GM18870 (cell line): ENCODE data around the gene RPL15.

Experiments used
- ATAC-seq: cut with Tn5 transposase; IDR thresholded peaks from one replicate; pipeline ENCODE4 v1.9.1; 2021; ENCODE audit warnings: moderate library complexity; ENCODE audit not compliant: unreplicated experiment

Gene RPL15

GRCh38 chr3:23928524-23928923 lies 11.6 kb downstream of the RPL15 start:
- no peak for ATAC-seq

GRCh38 chr3:23931597-23931996 lies 14.7 kb downstream of the RPL15 start:
- no peak for ATAC-seq

DNA sequence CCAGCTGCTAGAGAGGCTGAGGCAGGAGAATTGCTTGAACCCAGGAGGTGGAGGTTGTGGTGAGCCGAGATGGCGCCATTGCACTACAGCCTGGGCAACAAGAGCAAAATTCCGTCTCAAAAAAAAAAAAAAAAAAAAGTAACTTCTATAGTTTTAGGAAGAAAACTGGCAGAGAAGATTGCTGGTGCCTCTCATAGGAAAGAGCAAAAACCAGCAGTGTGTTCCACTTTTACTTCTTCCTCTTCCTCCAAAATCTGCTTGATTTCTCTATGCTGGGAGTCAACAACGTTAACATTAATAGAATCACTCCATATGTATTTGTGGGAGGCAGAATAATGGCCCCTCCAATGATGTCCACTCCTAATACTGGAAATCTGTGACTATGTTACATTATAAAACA lies 15.6 kb downstream of the RPL15 start:
- no peak for ATAC-seq

DNA sequence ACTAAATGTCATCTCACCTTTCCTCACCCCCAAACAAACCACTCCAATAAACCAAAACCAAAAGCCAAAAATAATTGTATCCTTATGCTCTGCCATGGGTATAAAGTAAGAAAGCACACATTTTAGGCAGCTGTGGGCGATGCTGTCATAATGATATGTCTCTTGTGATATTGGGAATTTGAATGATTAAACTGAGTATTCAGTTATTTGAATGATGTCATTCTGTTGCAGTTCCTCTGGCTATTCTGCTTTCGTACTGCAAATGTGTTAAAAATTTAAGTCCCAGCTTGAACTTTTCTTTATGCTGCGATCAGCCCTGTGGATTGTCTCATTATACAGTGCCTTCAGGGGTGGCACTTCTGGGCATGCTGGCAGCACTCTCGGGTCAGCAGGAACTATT lies 17.3 kb downstream of the RPL15 start:
- no peak for ATAC-seq

GRCh38 chr3:23937296-23937695 lies 20.4 kb downstream of the RPL15 start:
- ATAC-seq = no peak

GRCh38 chr3:23938688-23939087 lies 21.8 kb downstream of the RPL15 start:
- ATAC-seq = no peak

DNA sequence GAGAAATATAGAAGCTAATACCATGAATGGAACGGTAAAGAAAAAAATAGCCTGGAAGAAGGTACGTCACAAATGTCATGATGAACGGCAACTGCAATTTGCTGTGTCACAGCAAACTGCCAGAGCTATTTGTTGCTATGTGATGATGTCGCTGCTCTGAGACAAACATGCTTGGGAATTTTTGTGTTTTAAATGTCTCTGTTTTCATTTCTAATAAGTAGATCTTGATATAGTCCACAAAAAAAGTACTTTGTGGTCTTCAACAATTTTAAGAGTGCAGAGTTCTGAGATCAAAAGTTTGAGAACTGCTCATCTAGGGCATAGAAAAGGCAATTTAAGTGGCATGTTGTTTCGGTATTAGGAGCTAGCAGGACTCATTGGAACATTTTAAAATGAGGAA lies 23.8 kb downstream of the RPL15 start:
- ATAC-seq = no peak

DNA sequence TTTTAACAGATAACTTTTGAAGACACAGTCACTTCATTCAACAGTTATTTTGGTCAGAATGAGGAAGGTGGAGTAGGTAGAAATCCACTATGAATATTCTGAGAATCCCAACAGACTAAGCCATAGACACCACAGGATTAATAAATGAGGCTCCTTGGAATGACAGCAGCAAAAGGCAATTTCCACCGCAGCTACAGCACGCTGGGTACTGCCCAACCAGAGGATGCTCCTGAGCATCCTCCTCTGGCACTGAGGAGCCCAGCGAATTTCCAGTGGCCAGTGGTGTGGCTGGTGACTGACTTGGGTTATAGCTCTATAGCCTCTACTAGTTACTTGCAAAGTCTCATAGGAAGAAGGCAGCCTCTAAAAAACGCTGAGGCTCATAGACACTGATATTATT lies 24.5 kb downstream of the RPL15 start:
- no peak for ATAC-seq

DNA sequence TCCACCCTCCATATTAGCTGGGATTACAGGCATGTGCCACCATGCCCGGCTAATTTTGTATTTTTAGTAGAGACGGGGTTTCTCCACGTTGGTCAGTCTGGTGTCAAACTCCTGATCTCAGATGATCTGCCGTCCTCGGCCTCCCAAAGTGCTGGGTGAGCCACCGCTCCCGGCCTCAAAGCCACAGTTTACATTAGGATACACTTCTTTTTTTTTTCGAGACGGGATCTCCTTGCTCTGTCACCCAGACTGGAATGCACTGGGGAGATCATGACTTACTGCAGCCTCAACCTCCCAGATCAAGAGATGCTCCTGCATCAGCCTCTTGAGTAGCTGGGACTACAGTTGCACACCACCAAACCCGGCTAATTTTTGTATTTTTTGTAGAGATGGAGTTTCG lies 25.6 kb downstream of the RPL15 start:
- no peak for ATAC-seq

- ATAC-seq = no peak
Measured at GRCh38 chr3:23944007-23944783, 27.3 kb downstream of the RPL15 start.

DNA sequence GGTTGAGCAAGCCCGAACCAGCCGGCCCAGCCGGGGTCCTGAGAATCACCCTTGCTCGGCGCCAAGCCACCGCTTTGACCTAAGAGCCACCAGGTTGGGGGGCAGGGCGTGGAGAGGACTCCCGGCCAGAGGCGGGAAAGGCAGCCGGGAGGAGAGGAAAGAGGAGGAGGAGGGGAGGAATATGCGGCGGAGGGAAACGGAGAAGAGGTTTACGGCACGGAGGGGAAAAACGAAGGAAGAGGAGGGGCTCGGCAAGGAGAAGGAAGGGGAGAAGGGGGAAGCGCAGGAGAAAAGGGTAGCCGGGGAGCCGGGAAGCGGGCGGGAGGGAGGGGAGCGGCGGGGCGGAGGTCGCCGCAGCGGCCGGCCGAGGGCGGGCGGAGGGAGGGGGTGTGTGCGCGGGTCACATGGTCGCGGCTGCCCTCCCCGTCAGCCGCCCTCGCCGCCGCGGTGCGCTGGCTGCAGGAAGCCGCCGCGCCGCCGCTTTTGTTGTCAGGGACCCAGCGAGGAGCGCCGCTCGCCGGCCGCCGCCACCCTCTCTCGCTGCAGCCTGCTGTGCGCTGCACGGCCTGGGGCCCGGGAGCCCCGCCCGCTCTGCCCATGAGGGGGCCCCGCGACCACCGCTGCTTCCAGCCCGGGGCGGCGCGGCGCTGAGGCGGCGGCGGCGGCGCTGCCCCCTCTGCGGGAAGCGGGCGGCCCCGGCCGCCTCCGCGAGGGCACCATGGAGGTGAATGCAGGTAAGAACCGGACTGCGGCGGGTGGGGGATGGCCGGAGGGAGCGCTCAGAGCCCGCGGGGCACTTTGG lies 28.1 kb downstream of the RPL15 start, which contains the start of gene NR1D2:
NR1D2 (plus strand) TSS at position 426 of the 802 bp plus-strand sequence; CDS start at position 719, 293 bp downstream.
- peak; percentile 7 for ATAC-seq

- ATAC-seq = peak; percentile 46
Measured at GRCh38 chr3:23945663-23945912, 28.7 kb downstream of the RPL15 start.

- ATAC-seq = peak; percentile 51
Measured at GRCh38 chr3:23945913-23946687, 29.2 kb downstream of the RPL15 start.

GRCh38 chr3:23948761-23949160 lies 31.8 kb downstream of the RPL15 start:
- ATAC-seq = no peak

GRCh38 chr3:23949784-23950183 lies 32.9 kb downstream of the RPL15 start:
- ATAC-seq = peak; percentile 28

DNA sequence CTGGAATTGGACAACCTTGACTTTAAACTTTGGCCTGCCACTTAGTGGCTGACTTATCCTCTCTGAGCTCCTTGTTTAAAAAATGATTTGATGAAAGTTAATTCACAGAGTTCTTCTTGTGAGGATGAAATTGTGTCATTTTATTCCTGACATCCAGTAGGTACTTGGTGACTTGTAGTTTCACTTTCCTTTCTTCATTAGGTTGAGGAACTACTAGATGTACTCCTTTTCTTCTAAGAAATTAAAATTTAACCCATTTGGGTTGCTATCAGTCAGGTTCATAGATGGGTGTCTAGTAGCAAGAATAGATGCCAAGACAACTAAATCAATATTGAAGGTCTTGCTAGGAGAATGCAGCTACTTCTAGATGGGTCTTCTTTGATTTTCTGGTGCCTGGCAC lies 33.4 kb downstream of the RPL15 start:
- ATAC-seq = peak; percentile 44

GRCh38 chr3:23952646-23953045 lies 35.7 kb downstream of the RPL15 start:
- ATAC-seq = no peak

DNA sequence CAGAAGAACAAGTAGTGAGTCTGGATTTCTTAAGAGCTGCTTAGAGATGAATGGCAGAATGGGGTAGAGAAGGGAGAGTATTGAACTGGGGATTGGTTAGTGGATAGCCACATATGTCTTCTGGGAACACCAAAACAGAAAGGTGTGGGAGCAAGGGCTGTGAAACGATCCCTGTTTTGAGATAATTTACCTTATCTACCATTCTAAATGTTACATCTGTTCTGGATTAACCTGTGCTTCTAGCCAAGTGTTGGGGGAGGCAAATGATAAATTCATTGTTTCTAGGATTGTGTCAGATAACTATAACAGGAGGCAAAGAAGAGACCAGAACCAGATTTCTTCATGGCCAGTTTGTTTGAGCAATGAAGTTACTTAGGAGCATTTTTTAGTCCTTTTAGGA lies 36.6 kb downstream of the RPL15 start:
- no peak for ATAC-seq

GRCh38 chr3:23954144-23954543 lies 37.2 kb downstream of the RPL15 start:
- ATAC-seq = no peak

- ATAC-seq = no peak
Measured at GRCh38 chr3:23956701-23957100, 39.8 kb downstream of the RPL15 start.

- peak; percentile 87 for ATAC-seq
Measured at GRCh38 chr3:23959135-23959900, 42.4 kb downstream of the RPL15 start.
